ENCODE measurements around the gene FLOT2.
A peak's percentile ranks its signal among the peaks of the same experiment; 100 is the strongest.

The FLOT2 gene

GRCh38 chr17:28891201-28891600 is 6.3 kb downstream of the FLOT2 start:
- Histone ChIP-seq H4K8ac (ENCODE audit: low read depth, low read length) (no peak overlapping the region), H3K18ac (ENCODE audit: low read length) (no peak overlapping the region), H3K36me3 (ENCODE audit: control insufficient read depth, insufficient read depth, low read length) (no peaks in the 10 kb centered on the region), H4K5ac (ENCODE audit: low read length) (no peak overlapping the region), H3K79me2 (ENCODE audit: control insufficient read depth, insufficient read depth, low read length) (no peaks in the 10 kb centered on the region), H3K23ac (ENCODE audit: low read length) (no peak overlapping the region), H3K4ac (ENCODE audit: low read depth, low read length) (no peak overlapping the region), H3K56ac (ENCODE audit: low read length) (no peak overlapping the region), H2BK5ac (ENCODE audit: low read length) (no peak overlapping the region), H3K27ac (ENCODE audit: low read depth, low read length) (no peak overlapping the region), H2AK5ac (ENCODE audit: low read length) (no peak overlapping the region), H3K79me1 (ENCODE audit: low read length) (peaks cover under 1% of the 10 kb centered on the region), H3K4me1 (ENCODE audit: control insufficient read depth, low read depth, low read length) (peaks cover 2% of the 10 kb centered on the region), H3K4me2 (ENCODE audit: low read length) (no peak overlapping the region), H3K9ac (ENCODE audit: low read length) (no peak overlapping the region), H3K27me3 (ENCODE audit: insufficient read depth, low read length, poor library complexity) (no peaks in the 10 kb centered on the region), H3K4me3 (ENCODE audit: low read length) (no peak overlapping the region), H2BK120ac (ENCODE audit: low read depth, low read length) (no peak overlapping the region), H2BK15ac (replicated peaks; ENCODE audit: low read depth) (no peak overlapping the region)
- no CpG with 5 or more reads among the region's 1 CpG for WGBS (ENCODE audit: extremely low coverage, insufficient coverage, low lambda C conversion rate)
- no peak for DNase-seq

- H3K4me3 ChIP-seq (ENCODE audit: low read length): no peak overlapping the region
- H3K9ac ChIP-seq (ENCODE audit: low read length): no peak overlapping the region
- H4K5ac ChIP-seq (ENCODE audit: low read length): no peak overlapping the region
- H4K8ac ChIP-seq (ENCODE audit: low read depth, low read length): no peak overlapping the region
- no peaks in the 10 kb centered on the region for H3K79me1 ChIP-seq (ENCODE audit: low read length)
- no peak for DNase-seq
- H2BK120ac ChIP-seq (ENCODE audit: low read depth, low read length): no peak overlapping the region
- no peaks in the 10 kb centered on the region for H3K4me1 ChIP-seq (ENCODE audit: control insufficient read depth, low read depth, low read length)
- no peak overlapping the region for H3K4ac ChIP-seq (ENCODE audit: low read depth, low read length)
- H2BK15ac ChIP-seq (replicated peaks; ENCODE audit: low read depth): no peak overlapping the region
- no CpG with 5 or more reads among the region's 5 CpGs for WGBS (ENCODE audit: extremely low coverage, insufficient coverage, low lambda C conversion rate)
- no peaks in the 10 kb centered on the region for H3K36me3 ChIP-seq (ENCODE audit: control insufficient read depth, insufficient read depth, low read length)
- H3K27ac ChIP-seq (ENCODE audit: low read depth, low read length): no peak overlapping the region
- no peak overlapping the region for H2AK5ac ChIP-seq (ENCODE audit: low read length)
- H2BK5ac ChIP-seq (ENCODE audit: low read length): no peak overlapping the region
- no peak overlapping the region for H3K18ac ChIP-seq (ENCODE audit: low read length)
- H3K23ac ChIP-seq (ENCODE audit: low read length): no peak overlapping the region
- H3K4me2 ChIP-seq (ENCODE audit: low read length): no peak overlapping the region
- H3K56ac ChIP-seq (ENCODE audit: low read length): no peak overlapping the region
- no peaks in the 10 kb centered on the region for H3K27me3 ChIP-seq (ENCODE audit: insufficient read depth, low read length, poor library complexity)
- no peaks in the 10 kb centered on the region for H3K79me2 ChIP-seq (ENCODE audit: control insufficient read depth, insufficient read depth, low read length)
Measured at GRCh38 chr17:28889996-28890395, 7.5 kb downstream of the FLOT2 start.

- Histone ChIP-seq H4K8ac (ENCODE audit: low read depth, low read length) (no peak overlapping the region), H3K79me2 (ENCODE audit: control insufficient read depth, insufficient read depth, low read length) (no peaks in the 10 kb centered on the region), H3K9ac (ENCODE audit: low read length) (no peak overlapping the region), H2BK5ac (ENCODE audit: low read length) (no peak overlapping the region), H3K4me2 (ENCODE audit: low read length) (no peak overlapping the region), H3K36me3 (ENCODE audit: control insufficient read depth, insufficient read depth, low read length) (no peaks in the 10 kb centered on the region), H2BK120ac (ENCODE audit: low read depth, low read length) (no peak overlapping the region), H2AK5ac (ENCODE audit: low read length) (no peak overlapping the region), H2BK15ac (replicated peaks; ENCODE audit: low read depth) (no peak overlapping the region), H3K79me1 (ENCODE audit: low read length) (no peaks in the 10 kb centered on the region), H3K4ac (ENCODE audit: low read depth, low read length) (no peak overlapping the region), H3K4me3 (ENCODE audit: low read length) (no peak overlapping the region), H3K27ac (ENCODE audit: low read depth, low read length) (no peak overlapping the region), H3K23ac (ENCODE audit: low read length) (no peak overlapping the region), H3K27me3 (ENCODE audit: insufficient read depth, low read length, poor library complexity) (no peaks in the 10 kb centered on the region), H3K18ac (ENCODE audit: low read length) (no peak overlapping the region), H3K4me1 (ENCODE audit: control insufficient read depth, low read depth, low read length) (no peaks in the 10 kb centered on the region), H4K5ac (ENCODE audit: low read length) (no peak overlapping the region), H3K56ac (ENCODE audit: low read length) (no peak overlapping the region)
- no peak for DNase-seq
- no CpG with 5 or more reads among the region's 7 CpGs for WGBS (ENCODE audit: extremely low coverage, insufficient coverage, low lambda C conversion rate)
Measured at GRCh38 chr17:28888832-28889231, 8.7 kb downstream of the FLOT2 start.

GRCh38 chr17:28887871-28888471 is 9.6 kb downstream of the FLOT2 start:
- H3K27me3 ChIP-seq (ENCODE audit: insufficient read depth, low read length, poor library complexity): no peaks in the 10 kb centered on the region
- peak overlapping the region; percentile 3 for H3K56ac ChIP-seq (ENCODE audit: low read length)
- H4K8ac ChIP-seq (ENCODE audit: low read depth, low read length): no peak overlapping the region
- H3K23ac ChIP-seq (ENCODE audit: low read length): no peak overlapping the region
- H3K4me3 ChIP-seq (ENCODE audit: low read length): no peak overlapping the region
- no peak overlapping the region for H2BK15ac ChIP-seq (replicated peaks; ENCODE audit: low read depth)
- no peak overlapping the region for H3K9ac ChIP-seq (ENCODE audit: low read length)
- no CpG with 5 or more reads among the region's 12 CpGs for WGBS (ENCODE audit: extremely low coverage, insufficient coverage, low lambda C conversion rate)
- no peak overlapping the region for H3K27ac ChIP-seq (ENCODE audit: low read depth, low read length)
- H3K79me2 ChIP-seq (ENCODE audit: control insufficient read depth, insufficient read depth, low read length): no peaks in the 10 kb centered on the region
- DNase-seq: no peak
- H3K36me3 ChIP-seq (ENCODE audit: control insufficient read depth, insufficient read depth, low read length): no peaks in the 10 kb centered on the region
- H2BK5ac ChIP-seq (ENCODE audit: low read length): no peak overlapping the region
- no peak overlapping the region for H2BK120ac ChIP-seq (ENCODE audit: low read depth, low read length)
- no peak overlapping the region for H4K5ac ChIP-seq (ENCODE audit: low read length)
- H3K4me2 ChIP-seq (ENCODE audit: low read length): no peak overlapping the region
- H2AK5ac ChIP-seq (ENCODE audit: low read length): no peak overlapping the region
- no peak overlapping the region for H3K18ac ChIP-seq (ENCODE audit: low read length)
- H3K4me1 ChIP-seq (ENCODE audit: control insufficient read depth, low read depth, low read length): no peaks in the 10 kb centered on the region
- no peaks in the 10 kb centered on the region for H3K79me1 ChIP-seq (ENCODE audit: low read length)
- H3K4ac ChIP-seq (ENCODE audit: low read depth, low read length): no peak overlapping the region

GRCh38 chr17:28885951-28886350 is 11.6 kb downstream of the FLOT2 start:
- H3K56ac ChIP-seq (ENCODE audit: low read length): no peak overlapping the region
- no peaks in the 10 kb centered on the region for H3K79me2 ChIP-seq (ENCODE audit: control insufficient read depth, insufficient read depth, low read length)
- H4K5ac ChIP-seq (ENCODE audit: low read length): no peak overlapping the region
- H2BK5ac ChIP-seq (ENCODE audit: low read length): no peak overlapping the region
- H3K4me1 ChIP-seq (ENCODE audit: control insufficient read depth, low read depth, low read length): no peaks in the 10 kb centered on the region
- H3K9ac ChIP-seq (ENCODE audit: low read length): no peak overlapping the region
- no peak overlapping the region for H2AK5ac ChIP-seq (ENCODE audit: low read length)
- H3K79me1 ChIP-seq (ENCODE audit: low read length): no peaks in the 10 kb centered on the region
- H3K4ac ChIP-seq (ENCODE audit: low read depth, low read length): no peak overlapping the region
- no peak overlapping the region for H4K8ac ChIP-seq (ENCODE audit: low read depth, low read length)
- no peak for DNase-seq
- H3K23ac ChIP-seq (ENCODE audit: low read length): no peak overlapping the region
- no peak overlapping the region for H2BK120ac ChIP-seq (ENCODE audit: low read depth, low read length)
- WGBS (ENCODE audit: extremely low coverage, insufficient coverage, low lambda C conversion rate): no CpG with 5 or more reads among the region's 10 CpGs
- no peaks in the 10 kb centered on the region for H3K36me3 ChIP-seq (ENCODE audit: control insufficient read depth, insufficient read depth, low read length)
- H2BK15ac ChIP-seq (replicated peaks; ENCODE audit: low read depth): no peak overlapping the region
- no peak overlapping the region for H3K4me2 ChIP-seq (ENCODE audit: low read length)
- no peak overlapping the region for H3K18ac ChIP-seq (ENCODE audit: low read length)
- H3K4me3 ChIP-seq (ENCODE audit: low read length): no peak overlapping the region
- H3K27me3 ChIP-seq (ENCODE audit: insufficient read depth, low read length, poor library complexity): no peaks in the 10 kb centered on the region
- no peak overlapping the region for H3K27ac ChIP-seq (ENCODE audit: low read depth, low read length)

- Histone ChIP-seq H4K5ac (ENCODE audit: low read length) (no peak overlapping the region), H2BK120ac (ENCODE audit: low read depth, low read length) (no peak overlapping the region), H3K18ac (ENCODE audit: low read length) (no peak overlapping the region), H3K4me3 (ENCODE audit: low read length) (no peak overlapping the region), H3K4me2 (ENCODE audit: low read length) (no peak overlapping the region), H3K9ac (ENCODE audit: low read length) (no peak overlapping the region), H3K56ac (ENCODE audit: low read length) (no peak overlapping the region), H3K27ac (ENCODE audit: low read depth, low read length) (no peak overlapping the region), H3K79me2 (ENCODE audit: control insufficient read depth, insufficient read depth, low read length) (no peaks in the 10 kb centered on the region), H3K4ac (ENCODE audit: low read depth, low read length) (no peak overlapping the region), H2BK5ac (ENCODE audit: low read length) (no peak overlapping the region), H3K36me3 (ENCODE audit: control insufficient read depth, insufficient read depth, low read length) (no peaks in the 10 kb centered on the region), H3K27me3 (ENCODE audit: insufficient read depth, low read length, poor library complexity) (no peaks in the 10 kb centered on the region), H2BK15ac (replicated peaks; ENCODE audit: low read depth) (no peak overlapping the region), H3K23ac (ENCODE audit: low read length) (no peak overlapping the region), H3K4me1 (ENCODE audit: control insufficient read depth, low read depth, low read length) (no peaks in the 10 kb centered on the region), H4K8ac (ENCODE audit: low read depth, low read length) (no peak overlapping the region), H3K79me1 (ENCODE audit: low read length) (no peaks in the 10 kb centered on the region), H2AK5ac (ENCODE audit: low read length) (no peak overlapping the region)
- no peak for DNase-seq
- no CpG with 5 or more reads among the region's 4 CpGs for WGBS (ENCODE audit: extremely low coverage, insufficient coverage, low lambda C conversion rate)
Measured at GRCh38 chr17:28885363-28885762, 12.2 kb downstream of the FLOT2 start.
